HG03378 (cell line): ENCODE measurements around the gene ZDHHC18.
"Not testable (repeated sequence)": the region's sequence is repeated elsewhere in the genome, so short reads cannot be mapped to it uniquely, and the experiment has no call there.

Experiments used
- ATAC-seq: cut with Tn5 transposase; IDR thresholded peaks from one replicate; pipeline ENCODE4 v1.9.1; 2021; ENCODE audit warnings: mild to moderate bottlenecking, moderate library complexity; ENCODE audit not compliant: unreplicated experiment

ZDHHC18 gene

GRCh38 chr1:26831546-26832248, 5.2 kb downstream of the ZDHHC18 start:
- ATAC-seq = no peak

- no peak for ATAC-seq
Measured at GRCh38 chr1:26832249-26832960, 5.9 kb downstream of the ZDHHC18 start.

GRCh38 chr1:26833432-26834405, 7.2 kb downstream of the ZDHHC18 start:
- ATAC-seq = peak; percentile 69

GRCh38 chr1:26837665-26838064, 11.2 kb downstream of the ZDHHC18 start:
- not testable (repeated sequence) for ATAC-seq

GRCh38 chr1:26838474-26839338, 12.2 kb downstream of the ZDHHC18 start:
- ATAC-seq = peak; percentile 87

GRCh38 chr1:26839339-26839722, 12.8 kb downstream of the ZDHHC18 start:
- no peak for ATAC-seq

GRCh38 chr1:26839779-26840178, 13.3 kb downstream of the ZDHHC18 start:
- ATAC-seq = no peak

- no peak for ATAC-seq
Measured at GRCh38 chr1:26844424-26845196, 18.1 kb downstream of the ZDHHC18 start.

DNA sequence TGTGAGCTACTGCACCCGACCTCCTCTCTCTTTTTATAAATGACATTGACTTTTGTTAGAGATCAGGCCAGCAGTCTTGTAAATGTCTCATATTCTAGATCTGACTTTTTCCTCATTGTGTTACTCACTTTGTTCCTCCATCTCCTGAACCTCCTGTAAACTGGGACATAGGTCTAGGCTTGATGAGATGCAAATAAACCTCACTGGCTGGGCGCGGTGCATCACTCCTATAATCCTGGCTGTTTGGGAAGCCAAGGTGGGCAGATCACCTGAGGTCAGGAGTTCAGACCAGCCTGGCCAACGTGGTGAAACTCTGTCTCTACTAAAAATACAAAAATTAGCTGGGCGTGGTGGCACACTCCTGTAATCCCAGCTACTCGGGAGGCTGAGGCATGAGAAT, 21.3 kb downstream of the ZDHHC18 start:
- not testable (repeated sequence) for ATAC-seq

- ATAC-seq = no peak
Measured at GRCh38 chr1:26848499-26848898, 22.0 kb downstream of the ZDHHC18 start.

GRCh38 chr1:26848941-26849774, 22.7 kb downstream of the ZDHHC18 start:
- no peak for ATAC-seq

DNA sequence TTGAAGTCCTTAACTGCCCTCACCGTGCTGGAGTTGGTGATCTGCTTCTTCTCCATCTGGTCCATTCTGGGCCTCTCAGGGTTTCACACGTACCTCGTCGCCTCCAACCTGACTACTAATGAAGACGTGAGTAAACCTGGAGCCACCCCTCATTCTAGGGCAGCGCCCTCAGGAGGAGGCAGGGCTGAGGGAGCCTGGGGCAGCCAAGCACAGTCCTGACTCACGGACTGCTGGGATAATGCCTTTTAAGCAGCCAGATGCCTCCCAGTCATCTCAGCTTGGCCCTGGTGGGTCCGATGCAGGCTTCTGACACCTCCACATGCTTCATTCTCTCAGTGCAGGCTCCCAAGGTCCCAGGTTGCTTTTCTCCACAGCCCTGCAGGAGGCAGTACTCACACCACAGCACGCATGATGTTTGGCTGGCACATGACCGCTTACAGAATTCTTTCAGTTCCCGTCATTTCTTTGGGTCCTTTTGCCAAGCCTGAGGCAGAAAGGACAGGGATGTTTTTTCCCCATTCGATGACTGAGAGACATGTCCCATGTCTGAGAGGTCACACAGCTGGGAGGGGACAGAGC, 24.7 kb downstream of the ZDHHC18 start:
- ATAC-seq = no peak

DNA sequence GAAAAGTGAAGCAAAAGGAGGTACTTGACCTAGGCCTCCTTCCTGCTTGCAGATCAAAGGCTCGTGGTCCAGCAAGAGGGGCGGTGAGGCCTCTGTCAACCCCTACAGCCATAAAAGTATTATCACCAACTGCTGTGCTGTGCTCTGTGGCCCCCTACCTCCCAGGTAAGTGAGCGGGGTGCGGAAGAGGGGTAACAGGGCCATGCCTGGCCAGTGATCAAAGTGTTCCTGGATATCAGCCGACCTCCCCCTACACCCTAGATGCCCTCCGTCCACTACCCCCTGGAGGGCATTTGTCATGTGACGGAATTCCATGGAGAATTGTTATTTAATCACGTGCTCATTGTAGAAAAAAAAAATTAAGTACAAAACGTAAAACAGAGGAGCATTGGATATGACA, 26.2 kb downstream of the ZDHHC18 start:
- ATAC-seq = no peak

DNA sequence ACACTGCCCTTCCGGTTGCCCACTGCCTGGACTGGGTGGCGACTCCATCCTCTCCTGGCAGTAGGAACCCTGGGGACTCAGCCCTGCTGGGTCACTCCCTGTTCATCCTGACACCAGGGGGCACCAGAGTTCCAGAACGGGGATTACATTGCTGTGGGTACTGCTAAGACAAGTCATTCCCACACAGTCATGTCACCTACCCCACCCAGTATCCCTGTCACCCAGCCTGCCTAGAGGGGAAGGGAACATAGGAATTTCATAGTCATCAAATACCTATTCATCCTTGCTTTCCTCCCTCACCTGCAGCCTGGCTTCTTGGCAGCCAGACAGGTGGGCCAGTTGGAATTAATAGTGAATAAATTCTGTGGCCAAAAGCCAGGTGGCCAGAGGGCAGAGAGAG, 26.7 kb downstream of the ZDHHC18 start:
- no peak for ATAC-seq

DNA sequence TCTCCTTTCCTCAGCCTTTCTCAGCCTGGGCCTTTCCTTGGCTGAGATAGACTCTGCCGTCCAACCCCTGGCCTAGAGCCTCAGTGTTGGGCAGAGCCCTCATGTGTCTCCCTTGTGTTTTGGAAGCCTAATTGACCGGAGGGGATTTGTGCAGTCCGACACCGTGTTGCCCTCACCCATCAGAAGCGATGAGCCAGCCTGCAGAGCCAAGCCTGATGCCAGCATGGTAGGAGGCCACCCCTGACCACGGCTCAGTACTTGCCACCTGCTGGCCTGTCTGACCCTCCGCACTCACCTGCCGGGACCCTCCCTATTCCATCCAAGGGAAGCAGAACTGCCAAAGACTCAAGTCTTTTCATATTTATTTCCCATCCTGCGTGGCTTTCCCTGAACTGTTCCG, 27.1 kb downstream of the ZDHHC18 start:
- ATAC-seq = no peak

DNA sequence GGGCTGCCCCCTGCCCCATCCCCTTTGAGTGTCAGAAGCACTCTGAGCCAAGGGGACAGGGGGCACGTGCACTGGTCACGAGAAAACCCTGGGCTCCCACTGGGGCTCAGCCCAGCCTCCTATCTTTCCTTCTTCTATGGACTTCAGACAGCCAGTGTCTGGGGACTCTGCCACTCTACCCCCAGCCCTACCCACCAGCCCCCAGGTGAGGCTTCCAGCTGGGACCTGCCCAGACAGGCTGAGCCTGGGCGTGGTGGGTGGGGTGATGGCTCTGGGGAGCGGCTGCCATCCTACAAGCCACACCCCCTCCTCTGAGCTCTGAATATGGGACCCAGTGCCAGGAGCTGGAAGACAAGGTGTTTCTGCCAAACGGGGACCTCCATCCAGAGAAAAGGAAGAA, 28.4 kb downstream of the ZDHHC18 start:
- no peak for ATAC-seq

- no peak for ATAC-seq
Measured at GRCh38 chr1:26855636-26856035, 29.1 kb downstream of the ZDHHC18 start.

DNA sequence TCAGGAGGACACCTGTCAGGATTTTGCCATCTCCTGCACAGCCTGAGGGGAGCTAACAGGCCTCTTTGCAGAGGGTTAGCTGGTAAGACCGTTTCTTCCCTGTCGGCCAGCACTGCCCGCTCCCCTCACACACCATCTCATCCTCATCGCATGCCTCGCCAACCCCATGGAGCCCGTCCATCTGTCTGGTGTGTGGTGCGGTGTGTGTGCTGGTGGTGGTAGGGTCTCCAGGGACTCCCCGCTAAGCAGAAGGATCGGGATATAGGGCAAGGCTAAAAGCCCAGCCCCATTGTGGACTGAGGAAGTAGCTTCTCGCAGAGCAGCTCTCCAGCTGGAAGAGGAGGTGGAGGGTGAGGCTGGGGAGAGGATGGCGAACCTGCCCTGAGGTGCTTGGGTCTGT, 29.7 kb downstream of the ZDHHC18 start:
- ATAC-seq = no peak
